Measurements from ENCODE around the gene SENP7.
"Not testable (repeated sequence)": the region's sequence is repeated elsewhere in the genome, so short reads cannot be mapped to it uniquely, and the experiment has no call there.

SENP7 gene

GRCh38 chr3:101536955-101537354 lies 23.9 kb upstream of the SENP7 start:
- H3K4me3 ChIP-seq (ENCODE audit: low read length); H3K9me3 ChIP-seq (ENCODE audit: control insufficient read depth, insufficient read depth, low read length); H3K4me1 ChIP-seq (ENCODE audit: control insufficient read depth, insufficient read depth, low read length); H3K27me3 ChIP-seq (ENCODE audit: control insufficient read depth, insufficient read depth, low read length); DNase-seq (ENCODE audit: low read depth, low spot score); H3K27ac ChIP-seq (ENCODE audit: low read length); H3K36me3 ChIP-seq (ENCODE audit: control insufficient read depth, insufficient read depth, low read length): not testable (repeated sequence)
- no CpG with 5 or more reads among the region's 1 CpG for WGBS (ENCODE audit: insufficient coverage, insufficient read length)

GRCh38 chr3:101536266-101536665 lies 23.3 kb upstream of the SENP7 start:
- no peaks in the 10 kb centered on the region for H3K4me1 ChIP-seq (ENCODE audit: control insufficient read depth, insufficient read depth, low read length)
- H3K27ac ChIP-seq (ENCODE audit: low read length) = no peak overlapping the region
- H3K27me3 ChIP-seq (ENCODE audit: control insufficient read depth, insufficient read depth, low read length) = no peaks in the 10 kb centered on the region
- H3K36me3 ChIP-seq (ENCODE audit: control insufficient read depth, insufficient read depth, low read length) = no peaks in the 10 kb centered on the region
- no peak overlapping the region for H3K4me3 ChIP-seq (ENCODE audit: low read length)
- no peaks in the 10 kb centered on the region for H3K9me3 ChIP-seq (ENCODE audit: control insufficient read depth, insufficient read depth, low read length)
- WGBS (ENCODE audit: insufficient coverage, insufficient read length) = no CpG with 5 or more reads among the region's 1 CpG
- no peak for DNase-seq (ENCODE audit: low read depth, low spot score)

DNA sequence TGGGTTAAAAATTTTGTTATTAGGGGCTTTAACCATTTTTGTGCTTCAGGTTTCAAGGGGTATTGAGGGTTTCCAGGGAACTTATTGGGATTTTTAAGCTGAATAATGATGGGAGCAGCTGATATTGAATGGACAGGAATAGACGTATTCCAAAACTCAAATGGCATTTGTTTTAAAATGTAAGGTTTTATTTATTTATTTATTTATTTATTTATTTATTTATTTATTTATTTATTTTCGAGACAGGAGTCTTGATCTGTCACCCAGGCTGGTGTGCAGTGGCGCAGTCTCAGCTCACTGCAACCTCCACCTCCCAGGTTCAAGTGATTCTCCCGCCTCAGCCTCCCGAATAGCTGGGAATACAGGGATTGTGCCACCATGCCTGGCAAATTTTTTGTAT lies 22.2 kb upstream of the SENP7 start:
- no peak overlapping the region for H3K4me3 ChIP-seq (ENCODE audit: low read length)
- H3K4me1 ChIP-seq (ENCODE audit: control insufficient read depth, insufficient read depth, low read length) = no peaks in the 10 kb centered on the region
- no peaks in the 10 kb centered on the region for H3K36me3 ChIP-seq (ENCODE audit: control insufficient read depth, insufficient read depth, low read length)
- H3K27ac ChIP-seq (ENCODE audit: low read length) = no peak overlapping the region
- no peaks in the 10 kb centered on the region for H3K27me3 ChIP-seq (ENCODE audit: control insufficient read depth, insufficient read depth, low read length)
- no peak for DNase-seq (ENCODE audit: low read depth, low spot score)
- H3K9me3 ChIP-seq (ENCODE audit: control insufficient read depth, insufficient read depth, low read length) = no peaks in the 10 kb centered on the region
- no CpG with 5 or more reads among the region's 5 CpGs for WGBS (ENCODE audit: insufficient coverage, insufficient read length)

DNA sequence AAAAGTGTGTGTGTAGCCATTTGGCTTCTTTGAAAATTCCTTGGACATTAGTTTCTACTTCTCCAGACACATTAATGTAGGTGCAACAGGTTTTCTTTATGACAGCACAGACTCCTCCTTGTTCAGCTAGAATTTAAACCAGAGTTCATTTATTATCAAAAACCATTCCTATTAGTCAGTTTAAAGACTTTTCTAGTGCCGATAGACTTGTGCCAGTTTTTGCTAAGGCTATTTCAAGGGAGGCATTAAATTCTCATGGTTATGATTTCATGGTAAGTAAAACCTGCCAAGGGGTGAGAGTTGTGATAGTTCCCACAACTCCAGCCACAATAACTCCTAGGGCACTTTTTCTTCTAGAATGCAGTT lies 20.6 kb upstream of the SENP7 start:
- Histone ChIP-seq H3K9me3 (ENCODE audit: control insufficient read depth, insufficient read depth, low read length) (no peaks in the 10 kb centered on the region; the same call in 1 of the 2 replicates), H3K4me3 (ENCODE audit: low read length) (no peak overlapping the region), H3K27ac (ENCODE audit: low read length) (no peak overlapping the region), H3K36me3 (ENCODE audit: control insufficient read depth, insufficient read depth, low read length) (no peaks in the 10 kb centered on the region), H3K4me1 (ENCODE audit: control insufficient read depth, insufficient read depth, low read length) (no peaks in the 10 kb centered on the region), H3K27me3 (ENCODE audit: control insufficient read depth, insufficient read depth, low read length) (no peaks in the 10 kb centered on the region)
- no peak for DNase-seq (ENCODE audit: low read depth, low spot score)
- no CpG with 5 or more reads among the region's 1 CpG for WGBS (ENCODE audit: insufficient coverage, insufficient read length)

DNA sequence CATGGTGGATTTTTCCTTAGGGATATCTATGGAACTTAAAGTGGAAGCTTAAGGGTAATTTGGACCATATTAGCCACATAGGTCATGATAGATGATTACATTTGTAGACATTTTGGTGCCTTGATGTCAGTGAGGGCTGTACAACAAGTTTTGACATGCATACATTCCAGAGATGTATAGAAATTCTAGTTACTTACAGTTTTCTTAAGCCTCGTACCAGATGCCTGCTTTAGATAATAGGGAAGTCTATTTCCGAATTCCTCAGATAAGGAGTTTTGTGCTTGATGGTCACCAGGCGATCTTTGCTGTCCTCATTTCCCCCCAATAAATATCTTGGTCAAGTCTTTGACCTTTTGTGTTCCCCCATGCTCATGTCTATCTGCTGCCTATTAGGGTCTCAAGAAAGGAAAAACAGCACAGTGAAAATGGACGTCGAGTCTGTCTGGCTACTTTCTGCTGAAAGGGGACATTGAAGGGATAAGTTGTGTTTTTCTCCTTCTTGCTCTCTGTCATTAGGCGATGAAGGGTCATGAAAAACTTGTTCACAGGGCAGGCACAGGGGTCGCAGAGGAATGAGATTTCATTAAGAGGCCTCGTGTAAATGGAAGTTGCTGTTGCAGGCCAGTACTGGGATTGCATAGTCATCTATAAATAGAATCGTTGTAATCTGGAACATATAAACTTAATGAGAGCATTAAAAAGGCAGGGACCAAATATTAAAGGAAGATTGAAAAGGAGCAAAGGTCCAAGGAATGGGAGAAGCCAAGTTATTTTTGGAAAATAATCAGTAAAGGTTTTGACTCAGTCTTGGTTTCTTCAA lies 20.0 kb upstream of the SENP7 start:
- WGBS (ENCODE audit: insufficient coverage, insufficient read length) = no CpG with 5 or more reads among the region's 9 CpGs
- no peak for DNase-seq (ENCODE audit: low read depth, low spot score)
- Histone ChIP-seq H3K36me3 (ENCODE audit: control insufficient read depth, insufficient read depth, low read length) (no peaks in the 10 kb centered on the region), H3K4me3 (ENCODE audit: low read length) (no peak overlapping the region), H3K4me1 (ENCODE audit: control insufficient read depth, insufficient read depth, low read length) (no peaks in the 10 kb centered on the region), H3K27ac (ENCODE audit: low read length) (no peak overlapping the region), H3K27me3 (ENCODE audit: control insufficient read depth, insufficient read depth, low read length) (no peaks in the 10 kb centered on the region), H3K9me3 (ENCODE audit: control insufficient read depth, insufficient read depth, low read length) (no peaks in the 10 kb centered on the region; the same call in 1 of the 2 replicates)

- WGBS (ENCODE audit: insufficient coverage, insufficient read length) = no CpG with 5 or more reads among the region's 2 CpGs
- Histone ChIP-seq H3K4me3 (ENCODE audit: low read length) (no peak overlapping the region), H3K9me3 (ENCODE audit: control insufficient read depth, insufficient read depth, low read length) (no peaks in the 10 kb centered on the region; the same call in 1 of the 2 replicates), H3K4me1 (ENCODE audit: control insufficient read depth, insufficient read depth, low read length) (no peaks in the 10 kb centered on the region), H3K36me3 (ENCODE audit: control insufficient read depth, insufficient read depth, low read length) (no peaks in the 10 kb centered on the region), H3K27ac (ENCODE audit: low read length) (no peak overlapping the region), H3K27me3 (ENCODE audit: control insufficient read depth, insufficient read depth, low read length) (no peaks in the 10 kb centered on the region)
- DNase-seq (ENCODE audit: low read depth, low spot score) = no peak
These were observed 18.6 kb upstream of the SENP7 start for GRCh38 chr3:101531473-101532086.

- Histone ChIP-seq H3K4me3 (ENCODE audit: low read length) (no peak overlapping the region), H3K4me1 (ENCODE audit: control insufficient read depth, insufficient read depth, low read length) (no peaks in the 10 kb centered on the region), H3K27ac (ENCODE audit: low read length) (no peak overlapping the region), H3K27me3 (ENCODE audit: control insufficient read depth, insufficient read depth, low read length) (no peaks in the 10 kb centered on the region), H3K9me3 (ENCODE audit: control insufficient read depth, insufficient read depth, low read length) (peaks cover 1% of the 10 kb centered on the region), H3K36me3 (ENCODE audit: control insufficient read depth, insufficient read depth, low read length) (no peaks in the 10 kb centered on the region)
- DNase-seq (ENCODE audit: low read depth, low spot score) = no peak
- no CpG with 5 or more reads among the region's 2 CpGs for WGBS (ENCODE audit: insufficient coverage, insufficient read length)
These were observed 17.7 kb upstream of the SENP7 start for GRCh38 chr3:101530686-101531047.

- no CpG with 5 or more reads among the region's 4 CpGs for WGBS (ENCODE audit: insufficient coverage, insufficient read length)
These were observed 17.0 kb upstream of the SENP7 start for GRCh38 chr3:101529816-101530685.

DNA sequence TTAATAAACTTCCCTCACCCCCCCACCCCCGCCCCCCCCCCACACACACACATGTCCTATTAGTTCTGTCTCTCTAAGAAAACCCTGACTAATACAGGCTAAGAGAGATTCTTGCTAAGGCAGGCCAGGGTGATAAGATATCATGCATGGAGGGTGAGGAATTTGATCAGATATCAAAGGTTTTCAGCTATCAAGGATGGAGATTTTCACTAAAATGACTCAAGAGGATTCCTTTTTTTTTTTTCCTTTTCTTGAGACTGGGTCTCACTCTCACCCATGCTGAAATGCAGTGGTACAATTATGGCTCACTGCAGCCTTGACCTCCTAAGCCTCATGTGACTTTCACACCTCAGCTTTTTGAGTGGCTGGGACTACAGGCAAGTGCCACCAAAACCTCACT lies 14.9 kb upstream of the SENP7 start:
- H3K4me1 ChIP-seq (ENCODE audit: control insufficient read depth, insufficient read depth, low read length) = no peaks in the 10 kb centered on the region
- no peak for DNase-seq (ENCODE audit: low read depth, low spot score)
- no CpG with 5 or more reads among the region's 1 CpG for WGBS (ENCODE audit: insufficient coverage, insufficient read length)

More at GRCh38 chr3:101529816-101530685, 17.0 kb upstream of the SENP7 start:
- no peak for DNase-seq (ENCODE audit: low read depth, low spot score)
- H3K9me3 ChIP-seq (ENCODE audit: control insufficient read depth, insufficient read depth, low read length) = peaks cover 1% of the 10 kb centered on the region
- no peak overlapping the region for H3K4me3 ChIP-seq (ENCODE audit: low read length)
- H3K27ac ChIP-seq (ENCODE audit: low read length) = no peak overlapping the region
- H3K4me1 ChIP-seq (ENCODE audit: control insufficient read depth, insufficient read depth, low read length) = no peaks in the 10 kb centered on the region
- H3K36me3 ChIP-seq (ENCODE audit: control insufficient read depth, insufficient read depth, low read length) = no peaks in the 10 kb centered on the region
- no peaks in the 10 kb centered on the region for H3K27me3 ChIP-seq (ENCODE audit: control insufficient read depth, insufficient read depth, low read length)

DNA sequence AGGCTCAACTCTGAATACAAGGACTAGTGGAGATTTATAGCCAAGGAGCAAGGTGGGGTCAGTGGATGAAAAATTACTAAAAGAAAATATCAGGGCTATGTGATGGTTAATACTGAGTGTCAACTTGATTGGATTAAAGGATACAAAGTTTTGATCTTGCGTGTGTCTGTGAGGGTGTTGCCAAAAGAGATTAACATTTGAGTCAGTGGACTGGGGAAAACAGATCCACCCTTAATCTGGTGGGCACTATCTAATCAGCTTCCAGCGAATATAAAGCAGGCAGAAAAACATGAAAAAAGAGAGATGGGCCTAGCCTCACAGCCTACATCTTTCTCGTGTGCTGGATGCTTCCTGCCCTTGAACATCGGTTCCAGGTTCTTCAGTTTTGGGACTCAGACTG lies 14.4 kb upstream of the SENP7 start:
- H3K4me1 ChIP-seq (ENCODE audit: control insufficient read depth, insufficient read depth, low read length) = no peaks in the 10 kb centered on the region
- H3K27ac ChIP-seq (ENCODE audit: low read length) = no peak overlapping the region
- no peak overlapping the region for H3K4me3 ChIP-seq (ENCODE audit: low read length)
- no peaks in the 10 kb centered on the region for H3K27me3 ChIP-seq (ENCODE audit: control insufficient read depth, insufficient read depth, low read length)
- no peak for DNase-seq (ENCODE audit: low read depth, low spot score)
- WGBS (ENCODE audit: insufficient coverage, insufficient read length) = no CpG with 5 or more reads among the region's 4 CpGs
- H3K36me3 ChIP-seq (ENCODE audit: control insufficient read depth, insufficient read depth, low read length) = no peaks in the 10 kb centered on the region
- H3K9me3 ChIP-seq (ENCODE audit: control insufficient read depth, insufficient read depth, low read length) = peaks cover 1% of the 10 kb centered on the region

More for the DNA sequence above, 14.9 kb upstream of the SENP7 start:
- Histone ChIP-seq H3K4me3 (ENCODE audit: low read length) (no peak overlapping the region), H3K27ac (ENCODE audit: low read length) (no peak overlapping the region), H3K27me3 (ENCODE audit: control insufficient read depth, insufficient read depth, low read length) (no peaks in the 10 kb centered on the region), H3K36me3 (ENCODE audit: control insufficient read depth, insufficient read depth, low read length) (no peaks in the 10 kb centered on the region), H3K9me3 (ENCODE audit: control insufficient read depth, insufficient read depth, low read length) (peaks cover 1% of the 10 kb centered on the region)

Data from iPS DF 6.9 (cell line).